Stimulated activated naive CD4-positive, alpha-beta T cell (primary cell): ENCODE results near the gene PRDM1.
"Not testable (repeated sequence)": the region's sequence is repeated elsewhere in the genome, so short reads cannot be mapped to it uniquely, and the experiment has no call there.

ENCODE experiments used
- DNase-seq, 6 experiments: peaks; one replicate each; lab custom pipeline; 2025; lab: John Stamatoyannopoulos, UW

Gene PRDM1

GRCh38 chr6:106138151-106138550 is 52.0 kb downstream of the PRDM1 start:
- no peak for DNase-seq

GRCh38 chr6:106141441-106142237 is 55.5 kb downstream of the PRDM1 start:
- peak in 2 of 6 experiments; percentile 20 to 29 for DNase-seq

GRCh38 chr6:106142876-106143431 is 56.8 kb downstream of the PRDM1 start:
- no peak for DNase-seq

- DNase-seq, result no peak
Measured at GRCh38 chr6:106143665-106144064, 57.5 kb downstream of the PRDM1 start.

DNA sequence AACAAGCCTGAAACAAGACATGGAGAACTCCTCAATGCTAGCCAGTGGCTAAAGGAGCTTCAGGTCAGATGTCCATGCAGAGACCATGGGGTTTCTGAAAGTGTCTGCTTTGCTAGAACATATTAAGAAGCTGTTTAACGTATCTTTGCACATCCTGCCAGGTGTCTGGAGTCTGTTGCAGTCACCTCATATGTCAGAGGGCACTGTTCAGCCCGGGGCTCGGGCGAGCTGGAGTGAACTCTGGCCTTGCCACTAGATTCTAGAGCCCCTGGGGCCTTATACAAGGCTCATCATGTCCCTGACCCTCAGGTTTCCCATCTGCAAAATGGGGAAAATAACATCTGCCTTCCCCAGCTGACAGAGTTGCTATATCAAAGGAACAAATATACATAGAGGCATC is 59.0 kb downstream of the PRDM1 start:
- no peak for DNase-seq

DNA sequence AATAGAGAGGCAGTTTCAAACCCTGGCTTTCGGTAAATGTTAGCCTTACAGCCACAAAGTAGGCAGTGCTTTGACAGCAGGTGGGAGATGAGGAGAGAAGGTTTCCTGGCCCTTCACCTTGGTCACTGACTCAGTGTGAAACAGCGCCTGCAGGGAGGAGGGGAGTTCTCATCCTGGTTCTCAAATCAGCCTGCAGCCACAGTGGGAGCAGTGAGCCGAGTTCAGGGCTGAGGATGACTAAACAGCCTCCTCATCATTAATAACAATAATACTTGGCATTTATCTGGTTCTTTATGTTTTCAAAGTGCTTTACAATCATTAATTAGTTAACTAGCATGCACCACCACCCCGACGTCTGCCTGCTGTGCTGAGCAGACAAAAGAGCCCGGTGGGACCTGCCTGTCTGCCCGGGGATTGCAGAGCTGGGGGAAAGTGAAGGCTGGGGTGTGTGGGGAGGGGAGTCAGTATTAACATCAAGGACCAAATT is 59.6 kb downstream of the PRDM1 start:
- no peak for DNase-seq

DNA sequence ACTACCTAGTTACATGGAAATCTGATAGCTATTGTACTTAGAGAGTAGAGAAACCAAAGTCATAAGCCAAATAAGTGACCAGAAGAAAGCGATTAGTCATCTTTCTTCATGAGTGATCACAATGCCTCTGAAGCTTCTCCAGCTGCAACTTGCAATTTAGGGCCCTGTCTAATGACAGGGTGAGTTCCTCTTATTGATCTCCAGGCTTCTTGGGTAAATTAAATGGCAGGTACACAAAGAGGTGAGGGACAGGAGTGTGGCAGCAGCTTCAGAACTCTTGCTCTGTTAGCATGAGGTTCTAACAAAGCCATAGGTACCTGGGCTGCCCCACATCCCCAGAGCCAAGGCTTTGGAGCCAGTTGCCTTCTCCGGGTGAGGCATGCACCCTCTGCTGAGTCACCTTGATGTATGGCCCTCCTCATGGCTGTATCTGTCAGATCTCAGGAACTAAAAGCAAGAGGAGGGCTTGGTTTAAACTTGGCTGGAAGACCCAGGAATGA is 60.8 kb downstream of the PRDM1 start:
- DNase-seq, result no peak

GRCh38 chr6:106147476-106147875 is 61.3 kb downstream of the PRDM1 start:
- DNase-seq, result no peak

DNA sequence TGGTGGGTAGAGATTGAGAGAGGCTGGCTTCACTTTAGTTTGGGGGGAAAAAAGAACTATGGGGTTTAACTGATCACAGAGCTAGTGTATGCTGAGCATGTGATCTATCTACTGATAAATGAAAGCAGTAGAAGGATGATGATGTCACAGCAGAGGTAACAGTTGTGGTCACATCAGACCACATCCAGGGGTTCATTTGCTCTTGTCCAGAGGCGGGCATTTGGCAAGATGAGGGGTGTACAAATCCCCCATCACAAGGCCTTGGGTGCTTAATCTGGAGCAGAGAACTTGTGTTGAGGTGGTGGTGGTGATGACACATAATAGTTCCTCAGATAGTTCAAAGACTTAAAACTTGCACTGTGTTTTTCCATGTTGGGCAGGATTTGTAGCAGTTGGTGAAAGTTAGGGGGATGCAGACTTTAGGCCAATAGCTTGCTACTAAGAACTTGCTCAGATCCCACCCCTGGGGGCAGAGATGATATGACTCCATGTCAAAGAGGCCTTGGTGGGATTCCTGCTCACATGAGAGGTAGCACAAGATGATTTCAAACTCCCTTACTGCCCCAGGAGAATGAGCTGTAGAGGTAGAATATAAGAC is 63.4 kb downstream of the PRDM1 start:
- peak in 1 of 6 experiments; percentile 16 for DNase-seq

DNA sequence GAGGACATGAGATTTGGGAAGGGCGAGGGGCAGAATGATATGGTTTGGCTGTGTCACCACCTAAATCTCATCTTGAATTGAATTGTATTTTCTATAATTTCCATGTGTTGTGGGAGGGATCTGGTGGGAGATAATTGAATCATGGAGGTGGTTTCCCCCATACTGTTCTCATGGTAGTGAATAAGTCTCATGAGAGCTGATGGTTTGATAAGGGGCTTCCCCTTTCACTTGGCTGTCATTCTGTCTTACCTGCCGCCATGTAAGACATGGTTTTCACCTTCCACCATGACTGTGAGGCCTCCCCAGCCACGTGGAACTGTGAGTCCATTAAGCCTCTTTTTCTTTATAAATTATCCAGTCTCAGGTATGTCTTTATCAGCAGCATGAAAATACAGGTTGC is 66.3 kb downstream of the PRDM1 start:
- not testable (repeated sequence) for DNase-seq

DNA sequence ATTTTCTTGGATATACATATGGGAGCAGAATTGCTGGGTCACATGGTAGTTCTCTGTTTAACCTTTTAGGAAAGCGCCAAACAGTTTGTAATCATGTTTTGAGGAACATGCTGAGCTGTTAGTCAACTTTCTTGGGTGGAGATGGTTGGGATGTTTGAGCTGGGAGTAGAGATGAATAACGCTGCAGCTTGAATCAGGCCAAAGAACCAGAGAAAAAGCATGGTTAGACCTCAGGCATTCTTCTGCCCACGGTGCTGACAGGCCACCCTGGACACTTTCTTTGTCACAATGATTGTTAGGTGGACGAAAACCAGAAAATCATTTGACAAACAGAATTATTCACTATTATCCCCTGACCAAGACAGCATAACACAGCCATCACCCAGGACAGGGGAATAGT is 66.8 kb downstream of the PRDM1 start:
- DNase-seq, result no peak

- DNase-seq, result no peak
Measured at GRCh38 chr6:106154326-106154725, 68.2 kb downstream of the PRDM1 start.

DNA sequence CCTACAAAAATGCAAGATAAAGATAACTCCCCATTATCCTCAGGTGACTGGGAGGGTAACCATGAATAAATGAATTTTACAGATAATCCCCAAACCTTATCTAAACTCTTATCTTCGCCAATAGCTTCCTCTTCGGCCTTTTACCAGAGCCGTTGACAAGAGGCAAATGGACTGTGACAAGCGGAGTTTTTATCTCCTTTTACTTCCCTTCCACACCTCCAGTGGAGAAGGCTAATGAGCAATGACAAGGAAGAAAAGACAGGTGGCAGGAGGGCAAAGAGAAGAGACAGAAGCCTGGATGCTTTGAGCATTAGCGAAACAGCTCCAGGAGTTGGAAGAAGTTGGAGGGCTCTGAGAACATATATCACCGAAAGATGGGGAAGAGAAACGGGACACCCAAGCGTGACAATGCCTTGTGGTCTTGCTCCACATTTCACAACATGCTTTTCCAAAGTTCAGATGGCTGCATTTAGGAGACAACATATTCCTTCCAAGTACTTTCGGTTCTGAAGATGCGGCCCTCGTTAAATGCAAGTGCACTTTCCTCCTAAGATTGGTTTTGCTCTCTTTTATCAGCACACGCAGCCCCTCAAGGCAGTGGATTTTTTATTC is 69.2 kb downstream of the PRDM1 start:
- DNase-seq, result no peak

GRCh38 chr6:106156413-106156812 is 70.3 kb downstream of the PRDM1 start:
- DNase-seq, result no peak

DNA sequence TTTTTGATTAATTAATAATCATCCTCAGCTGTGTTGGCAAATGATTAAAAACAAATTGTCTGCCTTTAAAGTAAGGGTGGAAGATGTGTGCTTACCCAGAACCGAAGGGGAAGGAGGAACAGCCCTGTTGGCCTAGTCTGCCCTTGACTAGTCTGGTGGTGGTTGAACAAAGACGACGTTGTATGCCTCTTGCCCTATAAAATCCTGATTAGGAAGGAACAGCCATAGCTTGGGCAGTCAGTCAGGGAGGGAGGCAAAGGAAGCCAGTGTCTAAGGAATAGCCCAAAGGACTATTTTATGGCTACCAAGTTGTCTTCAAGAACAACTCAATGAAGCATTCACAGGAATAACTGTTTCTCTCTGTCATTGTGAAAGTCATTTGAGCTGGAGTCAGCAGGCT is 70.7 kb downstream of the PRDM1 start:
- no peak for DNase-seq

DNA sequence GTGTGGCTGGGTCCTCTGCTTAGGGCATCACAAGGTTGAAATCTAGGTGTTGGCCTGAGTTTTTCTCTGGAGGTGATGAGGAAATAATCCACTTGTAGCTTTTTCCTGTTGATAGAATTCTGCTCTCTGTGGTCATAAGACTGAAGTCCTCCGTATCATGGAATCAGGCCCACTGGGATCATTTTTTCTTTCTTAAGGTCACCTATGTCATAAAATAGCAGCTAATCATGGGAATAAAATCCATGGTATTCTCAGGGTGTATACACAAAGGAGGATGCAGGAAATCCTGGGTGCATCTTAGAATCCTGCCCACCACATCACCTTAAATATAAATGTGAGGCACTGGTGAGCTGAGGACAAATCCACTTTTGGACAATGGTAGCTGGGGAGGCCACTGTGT is 72.7 kb downstream of the PRDM1 start:
- no peak for DNase-seq
